Subcutaneous adipose tissue (tissue), 4 donors: ENCODE results near the gene HSD11B2. TPM values are rescaled to one million over a fixed set of nuclear protein-coding genes. Genes with fewer than 3 reads are reported as not detected.

Source experiments
- total RNA-seq, 4 donors: library from RNA; depleted of rRNA; stranded (reverse); fragments of >200 nt; gene quantifications; one replicate each; pipeline ENCODE4 v1.1.0, GENCODE V29; 2016
- TF ChIP-seq, protein P1 (sequence below): fragments of 450-650 bp; IDR thresholded peaks from one replicate; pipeline ENCODE4 v1.5.1; 2016; ENCODE audit warnings: low read depth, mild to moderate bottlenecking, control low read depth, antibody characterized with exemption, moderate library complexity

Gene HSD11B2
- 1 to 10 TPM in 1 of 4 donors, under 1 TPM in 2, not detected in 1; 0.22 to 1.3 (median 0.51) TPM for total RNA-seq

- TF ChIP-seq, protein P1, sequence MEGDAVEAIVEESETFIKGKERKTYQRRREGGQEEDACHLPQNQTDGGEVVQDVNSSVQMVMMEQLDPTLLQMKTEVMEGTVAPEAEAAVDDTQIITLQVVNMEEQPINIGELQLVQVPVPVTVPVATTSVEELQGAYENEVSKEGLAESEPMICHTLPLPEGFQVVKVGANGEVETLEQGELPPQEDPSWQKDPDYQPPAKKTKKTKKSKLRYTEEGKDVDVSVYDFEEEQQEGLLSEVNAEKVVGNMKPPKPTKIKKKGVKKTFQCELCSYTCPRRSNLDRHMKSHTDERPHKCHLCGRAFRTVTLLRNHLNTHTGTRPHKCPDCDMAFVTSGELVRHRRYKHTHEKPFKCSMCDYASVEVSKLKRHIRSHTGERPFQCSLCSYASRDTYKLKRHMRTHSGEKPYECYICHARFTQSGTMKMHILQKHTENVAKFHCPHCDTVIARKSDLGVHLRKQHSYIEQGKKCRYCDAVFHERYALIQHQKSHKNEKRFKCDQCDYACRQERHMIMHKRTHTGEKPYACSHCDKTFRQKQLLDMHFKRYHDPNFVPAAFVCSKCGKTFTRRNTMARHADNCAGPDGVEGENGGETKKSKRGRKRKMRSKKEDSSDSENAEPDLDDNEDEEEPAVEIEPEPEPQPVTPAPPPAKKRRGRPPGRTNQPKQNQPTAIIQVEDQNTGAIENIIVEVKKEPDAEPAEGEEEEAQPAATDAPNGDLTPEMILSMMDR = no peak
Observed at GRCh38 chr16:67430977-67431774, at the start of gene HSD11B2. Gene HSD11B2 (plus strand): TSS chr16:67431121. CDS start chr16:67431249, 128 bp downstream.

DNA sequence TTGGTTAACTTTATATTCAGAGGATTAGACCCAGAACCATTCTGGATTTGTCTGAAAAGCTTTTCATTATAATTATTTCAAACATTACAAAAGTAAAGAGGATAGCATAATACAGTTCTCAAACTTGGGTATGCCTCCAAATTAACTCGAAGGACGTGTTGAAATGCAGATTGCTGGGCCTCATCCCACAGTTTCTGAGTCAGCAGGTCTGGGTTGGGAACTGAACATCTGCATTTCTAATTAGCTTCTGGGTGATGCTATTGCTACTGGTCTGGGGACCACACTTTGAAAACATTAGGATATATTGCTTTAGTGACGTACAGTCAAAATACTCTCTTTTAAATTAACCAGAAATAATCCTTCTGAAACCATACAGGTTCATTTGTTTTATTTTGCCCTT is 47.6 kb upstream of the HSD11B2 start:
- TF ChIP-seq, protein P1 = no peak

GRCh38 chr16:67384778-67385510 is 46.0 kb upstream of the HSD11B2 start:
- TF ChIP-seq, protein P1 = no peak

DNA sequence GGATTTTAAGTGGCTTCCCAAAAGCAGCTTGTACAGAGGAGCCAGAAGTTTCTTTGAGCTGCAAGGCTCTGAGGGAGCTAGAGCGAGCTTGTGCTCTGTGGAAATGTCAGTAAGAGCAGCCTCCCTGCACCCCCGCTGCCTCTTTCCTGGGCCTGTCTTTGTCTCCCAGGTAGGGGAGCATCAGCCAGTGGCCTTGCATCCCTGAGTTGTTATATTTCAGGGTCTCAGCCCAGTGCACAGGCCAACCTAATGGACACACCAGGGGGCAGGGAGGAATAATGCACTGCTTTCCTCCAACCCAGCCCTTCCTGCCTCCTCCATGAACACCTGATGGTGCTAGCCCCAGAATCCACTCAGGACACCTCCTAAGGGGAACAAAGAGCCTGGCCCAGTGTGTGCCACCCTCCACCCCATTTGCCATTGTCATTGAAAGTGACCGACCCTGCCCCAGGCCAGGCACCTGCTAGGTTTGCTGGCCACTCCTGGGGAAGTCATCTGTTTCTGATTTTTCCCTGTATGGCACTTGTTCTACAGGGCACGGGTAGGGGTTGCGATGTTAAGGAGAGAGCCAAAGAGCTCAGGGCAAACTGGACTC is 44.0 kb upstream of the HSD11B2 start:
- TF ChIP-seq, protein P1 = no peak

DNA sequence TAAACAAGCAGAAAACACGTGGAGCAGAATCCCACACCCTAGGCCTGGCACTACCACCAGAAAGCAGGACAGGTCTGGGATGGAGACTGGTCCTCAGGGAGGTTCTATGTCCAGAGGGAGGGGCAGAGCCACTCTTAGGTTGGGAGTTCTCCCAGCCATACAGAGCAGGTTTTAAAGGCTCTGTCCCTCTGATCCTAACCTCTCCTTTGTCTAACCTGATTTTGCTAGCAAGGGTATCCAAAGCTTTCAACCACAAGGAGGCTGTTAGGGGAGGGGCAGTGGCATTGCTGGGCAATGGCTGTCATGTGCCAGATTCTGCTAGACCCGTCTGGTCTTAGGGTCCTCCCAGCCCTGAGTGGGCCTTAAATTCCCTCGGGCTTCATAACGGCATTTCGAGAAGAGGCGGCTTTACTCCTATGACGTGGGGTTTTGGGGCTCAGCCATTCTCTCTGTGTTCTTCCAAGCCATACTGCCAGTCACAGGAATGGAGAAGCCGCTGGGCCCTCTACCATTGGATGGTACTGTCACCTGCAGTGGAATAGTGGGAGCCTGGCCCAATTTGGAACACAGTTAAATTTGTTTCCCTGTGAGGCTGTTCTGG is 43.3 kb upstream of the HSD11B2 start:
- TF ChIP-seq, protein P1 = no peak

DNA sequence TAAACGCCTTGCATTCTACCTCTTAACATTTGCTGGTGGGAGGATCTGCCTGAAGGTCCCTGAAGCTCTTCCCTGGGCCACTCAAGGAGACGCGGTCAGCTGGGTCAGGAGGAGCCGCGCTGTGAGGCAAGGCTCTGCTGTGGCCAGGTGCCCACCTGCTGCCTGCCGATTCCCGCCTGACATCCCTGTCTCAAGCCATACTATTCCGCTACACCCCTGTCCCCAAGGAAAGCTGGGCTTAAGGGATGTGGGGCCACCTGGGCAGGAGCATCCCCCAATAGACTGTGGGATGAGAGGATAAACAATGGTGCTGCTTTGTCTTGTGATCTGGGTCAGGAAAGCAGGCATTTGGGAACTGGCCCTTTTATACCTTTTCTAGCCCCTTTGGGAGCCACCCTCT is 42.7 kb upstream of the HSD11B2 start:
- TF ChIP-seq, protein P1 = no peak
